Choroid plexus epithelial cell (primary cell): ENCODE results near the gene TMEM186.

Experiments
- DNase-seq: peaks from one replicate; pipeline ENCODE4 v3.0.0-alpha.2; 2010; ENCODE audit warnings: low read depth
- H3K4me3 ChIP-seq: 2 replicates; pipeline ENCODE4 v1.5.1; 2011; ENCODE audit warnings: low read depth, mild to moderate bottlenecking, control low read depth, low read length, moderate library complexity
- CTCF ChIP-seq: conservative IDR thresholded peaks from 2 replicates; pipeline ENCODE4 v1.5.1; 2011; ENCODE audit warnings: low read depth, mild to moderate bottlenecking, control low read depth, inconsistent platforms, low read length, moderate library complexity

TMEM186 gene

GRCh38 chr16:8768283-8768682 lies 29.2 kb downstream of the TMEM186 start:
- H3K4me3 ChIP-seq: no peak overlapping the region
- no peak for DNase-seq
- TF ChIP-seq CTCF: no peak

GRCh38 chr16:8767176-8767575 lies 30.3 kb downstream of the TMEM186 start:
- DNase-seq: no peak
- no peak overlapping the region for H3K4me3 ChIP-seq
- no peak for TF ChIP-seq CTCF

DNA sequence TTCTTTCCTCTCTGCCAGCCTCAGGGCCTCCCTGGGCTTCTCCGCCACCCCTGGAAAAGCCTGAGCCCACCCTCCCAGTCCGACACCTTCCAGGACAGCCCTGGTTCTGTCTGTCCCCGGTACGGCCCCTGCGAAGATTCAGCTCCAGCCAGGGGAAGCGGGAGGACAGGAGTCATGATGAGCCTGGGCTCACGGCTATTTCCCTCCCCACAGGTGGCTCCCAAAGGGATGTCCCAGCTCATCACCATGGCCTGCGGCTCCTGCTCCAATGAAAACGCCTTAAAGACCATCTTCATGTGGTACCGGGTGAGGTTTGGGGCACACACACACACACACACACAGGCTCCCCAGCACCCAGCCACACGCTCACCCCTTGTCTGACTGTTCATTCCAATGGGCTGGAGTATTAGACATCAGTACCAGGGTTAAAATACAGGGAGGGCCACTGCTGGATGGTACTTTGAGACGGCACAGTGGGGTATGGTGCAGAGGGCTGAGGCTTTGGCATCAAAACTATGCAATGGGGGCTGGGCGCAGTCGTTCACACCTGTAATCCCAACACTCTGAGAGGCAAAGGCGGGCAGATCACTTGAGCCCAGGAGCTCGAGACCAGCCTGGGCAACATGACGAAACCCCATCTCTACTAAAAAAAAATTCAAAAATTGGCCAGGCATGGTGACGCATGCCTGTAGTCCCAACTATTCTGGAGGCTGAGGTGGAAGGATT lies 32.8 kb downstream of the TMEM186 start:
- TF ChIP-seq CTCF: no peak
- no peak for DNase-seq
- no peak overlapping the region for H3K4me3 ChIP-seq

GRCh38 chr16:8763899-8764298 lies 33.5 kb downstream of the TMEM186 start:
- no peak overlapping the region for H3K4me3 ChIP-seq
- no peak for TF ChIP-seq CTCF

DNA sequence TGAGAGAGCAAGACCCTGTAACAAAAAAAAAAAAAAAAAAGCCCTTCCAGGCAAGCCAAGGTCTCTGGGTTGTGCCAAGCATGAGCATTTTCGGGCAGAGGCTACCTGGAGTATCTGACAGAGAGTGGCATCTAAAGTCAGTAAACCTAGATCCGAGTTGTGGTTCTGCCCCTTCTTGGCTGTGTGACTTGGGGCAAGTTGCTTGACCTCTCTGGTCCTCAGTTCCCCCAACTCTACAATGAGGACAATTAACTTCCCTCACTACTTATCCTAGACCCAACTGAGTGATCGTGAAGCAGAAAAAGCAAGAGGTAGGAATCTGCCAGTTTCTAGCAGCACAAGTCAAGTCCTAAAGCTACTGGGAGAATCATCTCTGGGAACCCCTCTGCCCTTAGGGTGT lies 34.4 kb downstream of the TMEM186 start:
- no peak for DNase-seq
- no peak overlapping the region for H3K4me3 ChIP-seq
- TF ChIP-seq CTCF: no peak

More at GRCh38 chr16:8763899-8764298, 33.5 kb downstream of the TMEM186 start:
- no peak for DNase-seq

GRCh38 chr16:8762254-8762653 lies 35.2 kb downstream of the TMEM186 start:
- no peak for DNase-seq
- no peak overlapping the region for H3K4me3 ChIP-seq
- no peak for TF ChIP-seq CTCF

- H3K4me3 ChIP-seq: no peak overlapping the region
- no peak for DNase-seq
- TF ChIP-seq CTCF: no peak
Observed at GRCh38 chr16:8761078-8761477, 36.4 kb downstream of the TMEM186 start.
